ENCODE measurements around the gene ACAD11. TPM values are rescaled to one million over a fixed set of nuclear protein-coding genes. Genes with fewer than 3 reads are reported as not detected.

Gene ACAD11
- polyA plus RNA-seq, 1 donor from 2014 or later, result 6.0 TPM

DNA sequence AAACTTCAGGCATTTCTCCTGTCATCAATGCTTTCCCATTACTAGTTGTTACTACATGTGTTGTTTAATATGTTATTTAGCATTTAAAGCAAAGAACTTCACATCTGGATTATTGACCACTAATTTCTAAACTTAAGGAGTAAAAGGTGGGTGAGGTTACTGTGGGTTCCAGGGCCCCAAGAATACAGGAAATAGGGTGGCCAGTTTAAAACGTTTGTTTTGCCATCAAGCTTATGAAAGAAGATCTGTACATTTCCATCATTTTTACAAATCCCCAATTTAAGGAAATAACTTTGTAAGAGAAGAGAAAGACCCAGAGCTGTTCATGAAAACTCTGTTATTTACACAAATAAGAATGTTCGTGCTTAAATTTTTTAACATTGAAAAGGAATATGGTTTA lies 117.0 kb downstream of the ACAD11 start:
- Mint-ChIP-seq H3K36me3 (no peaks in the 10 kb centered on the region), H3K27me3 (no peaks in the 10 kb centered on the region), H3K9me3 (no peaks in the 10 kb centered on the region), H3K4me3 (no peak overlapping the region), H3K4me1 (peaks cover 0 to 1% (median 0%) of the 10 kb centered on the region in 3 donors), H3K27ac (peak overlapping the region in 2 of 3 donors; percentile 3 to 44)

DNA sequence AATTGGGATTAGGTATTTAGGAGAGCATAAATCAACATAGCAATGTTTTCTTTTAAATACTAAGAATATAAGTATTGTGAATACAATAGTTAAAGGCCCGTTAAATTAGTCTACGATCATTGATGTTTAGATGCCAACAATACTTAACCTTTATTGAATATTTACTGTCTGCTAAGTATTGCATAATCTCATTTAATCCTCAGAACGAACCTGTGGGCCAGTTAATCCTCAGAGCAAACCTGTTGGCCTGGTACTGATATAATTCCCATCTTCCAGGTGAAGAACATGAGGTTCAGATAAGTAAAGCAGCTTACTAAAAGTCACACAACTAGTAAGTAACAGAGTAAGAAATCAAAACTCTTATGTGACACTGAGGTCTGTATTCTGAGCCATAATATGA lies 119.9 kb downstream of the ACAD11 start:
- Mint-ChIP-seq H3K27me3 (no peaks in the 10 kb centered on the region), H3K4me3 (no peak overlapping the region), H3K4me1 (peaks cover 0 to 1% (median 0%) of the 10 kb centered on the region in 3 donors), H3K36me3 (no peaks in the 10 kb centered on the region), H3K9me3 (no peaks in the 10 kb centered on the region), H3K27ac (no peak overlapping the region)

DNA sequence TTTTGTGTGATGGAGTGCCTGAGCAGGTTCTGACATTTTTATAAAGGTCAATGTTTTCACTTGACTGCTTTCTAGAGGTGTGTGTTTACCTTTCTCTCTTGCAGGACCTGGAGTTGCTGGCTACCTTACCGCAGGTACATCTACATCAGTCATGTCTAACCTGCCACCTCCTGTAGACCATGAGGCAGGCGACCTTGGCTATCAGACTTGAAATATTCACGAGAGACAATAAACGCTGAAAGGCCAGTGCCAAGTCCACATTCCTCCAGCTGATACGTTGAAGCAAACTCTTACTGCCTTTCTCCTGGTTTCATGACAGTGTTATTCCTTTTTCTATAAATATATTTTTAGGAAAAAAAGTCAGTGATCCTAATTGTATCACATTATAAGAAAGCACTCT lies 121.5 kb downstream of the ACAD11 start:
- no peaks in the 10 kb centered on the region for H3K36me3 Mint-ChIP-seq
- H3K27ac Mint-ChIP-seq, result peak overlapping the region in 1 of 3 donors; percentile 59
- no peaks in the 10 kb centered on the region for H3K9me3 Mint-ChIP-seq
- H3K4me3 Mint-ChIP-seq, result no peak overlapping the region
- H3K27me3 Mint-ChIP-seq, result no peaks in the 10 kb centered on the region
- peaks cover 0 to 1% (median 0%) of the 10 kb centered on the region in 3 donors for H3K4me1 Mint-ChIP-seq

DNA sequence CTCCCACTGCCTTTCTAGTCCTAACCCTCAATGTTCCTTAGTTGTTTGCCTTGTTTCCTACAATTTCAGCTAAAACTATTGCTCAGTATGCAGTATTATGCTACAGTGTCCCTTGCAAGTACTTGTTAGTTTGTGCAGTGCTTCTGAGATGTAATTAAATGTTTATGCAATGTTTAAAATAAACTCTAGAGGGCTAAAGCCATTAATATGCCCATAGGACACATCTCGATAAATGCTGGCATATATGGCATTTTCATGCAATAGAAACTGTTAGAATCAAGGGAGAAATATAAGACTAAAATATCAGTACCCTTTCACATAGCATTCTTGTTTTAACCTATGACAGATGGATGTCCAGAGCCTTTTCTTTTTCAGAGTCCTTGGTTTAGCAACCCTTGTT lies 122.3 kb downstream of the ACAD11 start:
- no peaks in the 10 kb centered on the region for H3K9me3 Mint-ChIP-seq
- peaks cover 2% of the 10 kb centered on the region for H3K36me3 Mint-ChIP-seq
- H3K4me3 Mint-ChIP-seq, result no peak overlapping the region
- no peaks in the 10 kb centered on the region for H3K27me3 Mint-ChIP-seq
- no peak overlapping the region for H3K27ac Mint-ChIP-seq
- peaks cover 0 to 1% (median 0%) of the 10 kb centered on the region in 3 donors for H3K4me1 Mint-ChIP-seq

DNA sequence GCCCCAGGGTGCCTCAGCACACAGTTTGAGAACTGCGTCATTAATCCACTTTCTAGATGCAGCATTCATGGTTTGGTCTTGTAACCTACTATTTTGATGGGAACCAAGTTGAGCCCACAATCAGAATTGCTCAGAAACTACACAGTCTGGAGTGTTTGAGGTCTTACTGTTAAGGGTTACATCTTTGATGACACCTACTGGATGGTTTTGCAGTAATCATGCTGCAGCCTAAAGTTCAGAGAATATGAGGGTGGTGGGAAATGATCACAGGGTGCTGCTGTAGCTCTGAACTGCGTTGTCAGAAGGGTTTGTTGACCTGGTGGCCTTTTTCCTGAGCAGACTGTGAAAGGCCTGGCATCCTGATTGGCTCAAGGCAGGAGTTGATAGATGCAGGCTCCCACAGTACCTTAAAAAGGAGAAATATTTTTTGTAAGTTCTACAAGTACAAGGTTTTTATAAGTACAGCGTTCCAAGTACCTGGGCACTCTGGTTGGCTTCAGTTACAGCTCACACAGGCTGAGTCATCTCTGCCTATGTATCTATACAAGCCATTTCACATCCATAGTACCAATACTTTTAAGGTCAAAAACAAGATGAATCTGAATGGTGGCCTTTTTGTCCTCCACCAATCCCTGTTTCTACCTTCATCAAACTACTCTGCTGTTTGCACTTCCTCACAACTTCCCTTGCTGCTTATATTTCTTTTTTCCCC lies 123.0 kb downstream of the ACAD11 start:
- Mint-ChIP-seq H3K4me3 (no peak overlapping the region), H3K27ac (peak overlapping the region in 1 of 3 donors; percentile 58), H3K36me3 (peaks cover 2% of the 10 kb centered on the region), H3K27me3 (no peaks in the 10 kb centered on the region), H3K9me3 (no peaks in the 10 kb centered on the region), H3K4me1 (peaks cover 0 to 1% (median 0%) of the 10 kb centered on the region in 3 donors)

DNA sequence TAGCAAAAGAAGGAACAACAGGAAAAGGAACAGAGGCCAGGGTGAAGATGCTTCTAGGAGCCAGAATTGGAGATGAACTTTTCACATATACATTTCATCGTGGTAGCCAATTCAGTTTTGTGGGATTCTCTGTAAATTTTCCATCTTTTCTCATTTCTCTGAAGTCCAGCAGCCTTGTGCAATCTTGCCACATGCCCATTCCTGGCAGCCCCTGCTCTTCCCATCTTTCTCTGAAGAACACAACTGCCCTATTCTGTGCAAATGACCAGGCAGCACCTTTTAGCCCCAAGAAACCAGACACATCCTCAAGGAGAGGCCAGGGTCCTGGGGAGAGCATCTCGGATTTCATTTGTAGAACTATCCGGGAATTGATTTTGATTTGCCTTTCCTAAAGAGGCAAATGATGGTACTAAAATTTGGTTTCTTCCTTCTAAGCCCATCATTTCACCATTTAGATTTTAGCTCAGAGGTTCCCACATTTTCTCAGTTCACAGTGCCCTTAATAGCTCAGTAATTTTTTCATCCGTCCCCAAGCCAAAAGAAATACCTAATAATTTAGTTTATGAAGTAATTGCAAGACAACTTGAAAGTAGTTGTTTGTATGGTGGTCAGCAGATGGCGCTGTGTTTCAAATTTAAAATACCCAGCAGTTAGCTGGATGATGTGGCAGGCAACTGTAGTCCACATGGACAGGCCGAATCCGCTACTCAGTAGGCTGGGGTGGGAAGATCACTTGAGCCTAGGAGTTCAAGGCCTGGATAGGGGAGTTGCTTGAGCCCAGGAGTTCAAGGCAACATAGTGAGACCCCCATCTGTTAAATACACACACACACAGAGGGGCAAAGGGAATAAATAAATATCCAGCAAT lies 123.8 kb downstream of the ACAD11 start:
- Mint-ChIP-seq H3K36me3 (peaks cover 2% of the 10 kb centered on the region), H3K27me3 (no peaks in the 10 kb centered on the region), H3K27ac (peak overlapping the region in 2 of 3 donors; percentile 25 to 58), H3K4me1 (no peaks in the 10 kb centered on the region), H3K4me3 (no peak overlapping the region), H3K9me3 (no peaks in the 10 kb centered on the region)

DNA sequence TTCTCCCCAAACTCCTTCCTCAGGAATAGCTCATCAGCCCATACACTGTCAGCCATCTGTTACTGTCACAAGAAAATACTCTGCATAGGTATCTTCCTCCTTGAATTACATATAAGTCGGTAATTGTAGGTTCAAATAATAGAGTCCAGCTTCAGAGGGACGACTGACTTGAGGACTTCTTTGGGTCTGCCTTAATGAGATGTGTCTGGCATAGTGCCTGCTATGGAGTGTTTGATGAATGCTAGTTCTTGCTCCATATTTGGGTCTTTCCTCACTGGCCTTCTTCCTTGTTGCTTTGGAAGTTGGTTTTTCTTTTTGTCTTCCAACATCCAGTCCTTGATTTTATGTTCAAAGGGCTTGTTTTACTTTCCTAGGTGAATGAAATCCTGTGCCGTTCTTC lies 129.0 kb downstream of the ACAD11 start:
- Mint-ChIP-seq H3K36me3 (peaks cover 12% of the 10 kb centered on the region), H3K27ac (peak overlapping the region in 1 of 3 donors; percentile 24), H3K4me3 (no peak overlapping the region), H3K27me3 (no peaks in the 10 kb centered on the region), H3K4me1 (no peaks in the 10 kb centered on the region), H3K9me3 (no peaks in the 10 kb centered on the region)

DNA sequence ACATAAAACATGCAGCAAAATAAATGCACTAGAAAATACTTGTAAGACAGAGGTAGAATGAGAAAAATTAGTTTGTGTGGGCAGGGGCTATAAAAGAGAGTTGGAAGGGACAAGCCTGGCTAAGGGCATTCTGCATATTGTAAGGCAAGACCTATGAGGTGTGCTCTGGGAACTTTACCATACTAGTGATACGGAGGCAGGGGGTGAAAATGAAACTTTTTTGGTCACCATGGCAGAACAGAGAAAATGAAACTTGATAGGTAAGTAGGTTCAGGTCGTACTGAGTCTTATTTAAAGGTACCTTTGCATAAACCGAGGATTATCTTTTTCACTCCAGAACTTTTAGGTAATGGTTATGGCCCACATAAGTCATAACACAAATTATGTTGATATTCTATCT lies 137.3 kb downstream of the ACAD11 start:
- Mint-ChIP-seq H3K36me3 (peaks cover 8% of the 10 kb centered on the region), H3K27me3 (no peaks in the 10 kb centered on the region), H3K9me3 (no peaks in the 10 kb centered on the region), H3K4me3 (no peak overlapping the region), H3K27ac (peak overlapping the region in 1 of 3 donors; percentile 2), H3K4me1 (no peaks in the 10 kb centered on the region)

DNA sequence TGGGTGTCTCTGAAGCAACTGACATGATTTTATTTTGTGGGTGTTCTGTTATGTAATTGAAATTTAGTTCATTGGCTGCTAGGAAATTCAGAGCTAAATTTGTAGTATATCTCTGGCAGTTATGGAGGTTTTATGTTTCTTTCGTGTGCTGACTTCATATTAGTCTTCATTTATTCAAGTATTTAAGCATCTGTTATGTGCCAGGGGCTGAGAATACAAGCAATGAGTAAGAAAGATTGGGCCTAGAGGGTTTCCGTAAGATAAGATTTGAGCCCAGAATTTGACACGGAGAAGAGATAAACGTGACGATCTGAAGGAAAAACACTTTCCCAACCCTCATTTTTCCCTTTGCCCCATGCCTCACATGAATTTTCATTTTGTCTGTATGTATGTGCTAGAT lies 137.7 kb downstream of the ACAD11 start:
- Mint-ChIP-seq H3K27me3 (no peaks in the 10 kb centered on the region), H3K27ac (no peak overlapping the region), H3K9me3 (no peaks in the 10 kb centered on the region), H3K4me1 (no peaks in the 10 kb centered on the region), H3K4me3 (no peak overlapping the region), H3K36me3 (peaks cover 11% of the 10 kb centered on the region)

DNA sequence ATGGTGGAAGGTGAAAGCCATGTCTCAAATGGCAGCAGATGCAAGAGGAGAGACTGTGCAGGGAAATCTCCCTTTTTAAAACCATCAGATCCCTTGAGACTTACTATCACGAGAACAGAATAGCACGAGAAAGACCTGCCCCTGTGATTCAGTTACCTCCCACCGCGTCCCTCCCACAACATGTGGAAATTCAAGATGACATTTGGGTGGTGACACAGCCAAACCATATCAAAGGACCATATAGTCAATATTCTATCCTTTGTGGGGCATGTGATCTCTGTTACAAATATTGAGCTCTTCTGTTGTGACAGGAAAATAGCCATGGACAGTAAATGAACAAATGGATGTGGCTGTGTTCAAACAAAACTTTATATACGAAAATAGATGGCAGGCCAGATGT lies 139.7 kb downstream of the ACAD11 start:
- H3K27ac Mint-ChIP-seq, result no peak overlapping the region
- no peaks in the 10 kb centered on the region for H3K9me3 Mint-ChIP-seq
- H3K27me3 Mint-ChIP-seq, result no peaks in the 10 kb centered on the region
- no peaks in the 10 kb centered on the region for H3K4me1 Mint-ChIP-seq
- peaks cover 6% of the 10 kb centered on the region for H3K36me3 Mint-ChIP-seq
- H3K4me3 Mint-ChIP-seq, result no peak overlapping the region

DNA sequence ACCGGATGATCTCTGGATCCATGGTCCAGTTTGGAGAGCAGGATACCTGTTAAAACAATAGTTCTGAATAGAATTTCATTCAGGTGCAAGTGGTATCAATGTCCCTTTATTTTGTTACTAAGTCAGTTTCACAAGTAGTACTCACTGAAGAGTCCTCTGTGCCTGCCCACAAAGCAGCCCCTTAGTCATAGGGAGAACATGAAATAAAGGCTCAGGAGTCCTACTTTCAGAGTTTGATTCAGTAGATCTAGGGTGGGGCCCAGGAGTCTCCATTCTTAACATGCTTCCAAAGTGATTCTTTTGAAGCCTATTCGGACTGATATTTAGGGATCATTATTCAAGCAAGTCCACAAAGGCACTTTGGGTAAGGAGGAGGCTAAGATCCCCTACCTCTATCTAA lies 142.3 kb downstream of the ACAD11 start:
- Mint-ChIP-seq H3K27me3 (no peaks in the 10 kb centered on the region), H3K9me3 (no peaks in the 10 kb centered on the region), H3K27ac (no peak overlapping the region), H3K4me3 (no peak overlapping the region), H3K36me3 (peaks cover 4% of the 10 kb centered on the region), H3K4me1 (no peaks in the 10 kb centered on the region)

DNA sequence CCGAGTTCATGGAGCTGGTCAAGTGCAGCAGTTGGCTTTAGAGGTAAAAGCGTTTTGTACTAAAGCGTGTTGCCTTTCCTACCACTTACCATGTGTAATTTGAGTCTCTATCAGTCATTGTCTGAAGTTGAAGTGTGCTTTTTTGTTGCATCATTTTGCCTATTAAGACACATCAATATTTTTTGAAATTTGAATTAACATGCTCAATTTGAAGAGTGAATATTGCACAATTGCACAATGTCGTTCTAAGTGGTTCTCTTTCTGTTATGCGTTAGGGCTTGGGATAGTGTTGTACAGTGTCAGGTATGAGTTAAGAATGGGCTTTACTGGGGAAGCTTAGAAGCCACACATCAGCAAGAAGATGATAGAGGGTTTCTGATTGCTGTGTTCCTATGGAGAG lies 146.6 kb downstream of the ACAD11 start:
- Mint-ChIP-seq H3K27ac (no peak overlapping the region), H3K27me3 (no peaks in the 10 kb centered on the region), H3K4me1 (no peaks in the 10 kb centered on the region), H3K36me3 (peaks cover 6% of the 10 kb centered on the region), H3K9me3 (no peaks in the 10 kb centered on the region), H3K4me3 (no peak overlapping the region)

DNA sequence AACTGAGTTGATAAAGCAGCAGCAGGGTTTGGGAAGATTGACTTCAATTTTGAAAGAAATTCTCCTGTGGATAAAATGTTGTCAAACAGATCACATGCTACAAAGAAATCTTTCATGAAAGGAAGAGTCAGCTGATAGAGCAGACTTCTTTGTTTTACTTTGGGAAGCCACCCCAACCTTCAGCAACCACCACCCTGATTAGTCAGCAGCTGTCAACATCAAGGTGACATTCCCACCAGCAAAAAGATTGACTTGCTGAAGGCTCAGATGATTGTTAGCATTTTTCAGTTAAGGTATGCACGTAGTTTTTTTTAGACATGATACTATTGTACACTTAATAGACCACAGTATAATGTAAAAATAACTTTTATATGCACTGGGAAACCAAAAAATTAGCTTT lies 150.1 kb downstream of the ACAD11 start:
- no peak overlapping the region for H3K4me3 Mint-ChIP-seq
- H3K9me3 Mint-ChIP-seq, result no peaks in the 10 kb centered on the region
- no peaks in the 10 kb centered on the region for H3K27me3 Mint-ChIP-seq
- no peak overlapping the region for H3K27ac Mint-ChIP-seq
- peaks cover 2% of the 10 kb centered on the region for H3K36me3 Mint-ChIP-seq
- no peaks in the 10 kb centered on the region for H3K4me1 Mint-ChIP-seq

DNA sequence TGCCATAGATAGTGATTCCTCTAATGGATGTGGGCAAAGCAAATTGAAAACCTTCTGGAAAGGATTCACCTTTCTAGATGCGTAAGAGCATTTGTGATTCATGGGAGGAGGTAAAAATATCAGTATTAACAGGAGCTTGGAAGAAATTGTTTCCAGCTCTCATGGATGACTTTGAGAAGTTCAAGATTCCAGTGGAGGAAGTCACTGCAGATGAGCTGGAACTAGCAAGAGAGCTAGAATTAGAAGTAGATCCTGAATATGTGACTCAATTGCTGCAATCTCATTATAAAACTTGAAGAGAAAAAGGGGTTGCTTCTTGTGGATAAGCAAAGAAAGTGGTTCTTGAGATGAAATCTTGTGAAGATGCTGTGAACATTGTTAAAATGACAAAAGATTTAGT lies 150.5 kb downstream of the ACAD11 start:
- H3K36me3 Mint-ChIP-seq, result peaks cover 2% of the 10 kb centered on the region
- no peak overlapping the region for H3K4me3 Mint-ChIP-seq
- no peaks in the 10 kb centered on the region for H3K27me3 Mint-ChIP-seq
- no peaks in the 10 kb centered on the region for H3K4me1 Mint-ChIP-seq
- no peaks in the 10 kb centered on the region for H3K9me3 Mint-ChIP-seq
- no peak overlapping the region for H3K27ac Mint-ChIP-seq

All from IgD-negative memory B cell (primary cell).